C4-2B (cell line): ENCODE measurements around the gene HSPA2.

Experiments
- CTCF ChIP-seq: fragments of 450-650 bp; conservative IDR thresholded peaks from 2 replicates; pipeline ENCODE4 v1.5.1; 2017; ENCODE audit warnings: mild to moderate bottlenecking
- ZFX ChIP-seq: fragments of 450-650 bp; IDR thresholded peaks from 2 replicates; pipeline ENCODE4 v1.6.1; 2017

GRCh38 chr14:64541972-64542835 lies 1.7 kb downstream of the HSPA2 start:
- TF ChIP-seq CTCF, result no peak
- no peak for TF ChIP-seq ZFX
